IPS DF 6.9 (cell line): ENCODE measurements around the gene CALML4.

Source experiments
- DNase-seq: peaks from one replicate; pipeline ENCODE4 v3.0.0-alpha.2; 2013; ENCODE audit warnings: low read depth, low spot score
- H3K27ac ChIP-seq: one replicate; pipeline ENCODE4 v1.5.1; 2013; ENCODE audit warnings: low read length, control low read depth
- H3K27me3 ChIP-seq: 2 replicates; pipeline ENCODE4 v1.6.1; 2013; ENCODE audit warnings: mild to moderate bottlenecking, low read length; ENCODE audit not compliant: control insufficient read depth, insufficient read depth
- H3K36me3 ChIP-seq: 2 replicates; pipeline ENCODE4 v1.6.1; 2013; ENCODE audit warnings: low read length; ENCODE audit not compliant: control insufficient read depth, insufficient read depth
- H3K4me1 ChIP-seq: 2 replicates; pipeline ENCODE4 v1.6.1; 2013; ENCODE audit warnings: low read length; ENCODE audit not compliant: control insufficient read depth, insufficient read depth
- H3K4me3 ChIP-seq: 2 replicates; pipeline ENCODE4 v1.5.1; 2013; ENCODE audit warnings: mild to moderate bottlenecking, low read length
- H3K9me3 ChIP-seq: 2 replicates; pipeline ENCODE4 v1.6.1; 2013; ENCODE audit warnings: low read length, inconsistent platforms; ENCODE audit not compliant: control insufficient read depth, insufficient read depth
- WGBS: extraction: QIAGEN DNeasy Blood & Tissue Kit; methylation state at CpG from one replicate; pipeline ENCODE4 v1.1.7; 2013; ENCODE audit warnings: mixed read lengths, missing lambda C conversion rate; ENCODE audit not compliant: insufficient read length, insufficient coverage; 5-methylcytosine and 5-hydroxymethylcytosine counted together

Gene CALML4

GRCh38 chr15:68200016-68200861 lies 4.9 kb downstream of the CALML4 start:
- no CpG with 5 or more reads among the region's 16 CpGs for WGBS
- DNase-seq = no peak
- Histone ChIP-seq H3K27me3 (no peaks in the 10 kb centered on the region), H3K4me3 (no peak overlapping the region), H3K4me1 (peaks cover 7% of the 10 kb centered on the region; the same call in 1 of the 2 replicates), H3K27ac (no peak overlapping the region), H3K9me3 (no peaks in the 10 kb centered on the region), H3K36me3 (no peaks in the 10 kb centered on the region)

DNA sequence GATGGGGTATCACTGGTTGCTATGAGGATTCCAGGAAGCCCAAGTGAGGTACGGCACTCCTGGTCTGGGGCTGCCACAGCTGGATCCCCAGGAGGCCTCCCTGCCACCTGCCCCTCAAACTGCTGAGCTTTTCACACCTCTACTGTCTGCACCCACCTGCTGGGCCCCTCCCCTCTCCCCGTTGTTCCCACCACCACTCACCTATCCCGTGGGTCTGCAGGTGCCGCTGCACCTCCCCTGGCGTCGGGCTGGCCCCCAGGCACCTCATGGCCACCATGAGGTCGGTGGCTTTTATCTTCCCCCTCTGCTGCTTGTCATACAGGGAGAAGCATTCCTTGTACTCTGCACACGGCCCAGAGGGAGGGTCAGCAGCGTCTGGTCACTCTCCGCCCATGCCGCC lies 5.8 kb downstream of the CALML4 start:
- H3K36me3 ChIP-seq = no peaks in the 10 kb centered on the region
- H3K27me3 ChIP-seq = no peaks in the 10 kb centered on the region
- no peak for DNase-seq
- H3K27ac ChIP-seq = no peak overlapping the region
- peaks cover 5% of the 10 kb centered on the region; the same call in 1 of the 2 replicates for H3K4me1 ChIP-seq
- no peaks in the 10 kb centered on the region for H3K9me3 ChIP-seq
- WGBS = no CpG with 5 or more reads among the region's 11 CpGs
- no peak overlapping the region for H3K4me3 ChIP-seq

GRCh38 chr15:68197661-68198437 lies 7.3 kb downstream of the CALML4 start:
- Histone ChIP-seq H3K27ac (no peak overlapping the region), H3K36me3 (no peaks in the 10 kb centered on the region; the same call in 1 of the 2 replicates)

DNA sequence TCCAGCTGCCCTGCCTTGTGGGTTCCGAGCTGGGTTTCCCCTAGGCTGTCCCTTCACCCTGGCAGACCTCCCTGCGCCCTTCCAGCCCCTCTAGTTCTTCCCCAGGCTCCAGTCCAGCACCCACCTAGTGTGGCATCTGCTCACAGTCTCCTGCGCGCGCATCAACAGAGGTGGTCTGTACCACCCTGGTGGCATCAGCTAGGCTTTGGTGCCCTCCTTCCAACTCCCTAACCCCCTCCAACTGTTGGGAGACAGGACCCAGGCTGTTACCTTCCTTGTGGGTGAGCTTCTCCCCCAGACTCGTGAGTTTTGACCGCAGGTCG lies 8.0 kb downstream of the CALML4 start:
- no CpG with 5 or more reads among the region's 8 CpGs for WGBS
- no peak overlapping the region for H3K27ac ChIP-seq
- no peak overlapping the region for H3K4me3 ChIP-seq
- no peaks in the 10 kb centered on the region for H3K9me3 ChIP-seq
- no peaks in the 10 kb centered on the region for H3K27me3 ChIP-seq
- peaks cover 2% of the 10 kb centered on the region; the same call in 1 of the 2 replicates for H3K36me3 ChIP-seq
- no peak for DNase-seq
- H3K4me1 ChIP-seq = peaks cover 5% of the 10 kb centered on the region; the same call in 1 of the 2 replicates

More at GRCh38 chr15:68197661-68198437, 7.3 kb downstream of the CALML4 start:
- DNase-seq = no peak
- no CpG with 5 or more reads among the region's 11 CpGs for WGBS
- H3K4me3 ChIP-seq = no peak overlapping the region
- H3K9me3 ChIP-seq = no peaks in the 10 kb centered on the region
- no peaks in the 10 kb centered on the region for H3K27me3 ChIP-seq
- peaks cover 5% of the 10 kb centered on the region; the same call in 1 of the 2 replicates for H3K4me1 ChIP-seq

DNA sequence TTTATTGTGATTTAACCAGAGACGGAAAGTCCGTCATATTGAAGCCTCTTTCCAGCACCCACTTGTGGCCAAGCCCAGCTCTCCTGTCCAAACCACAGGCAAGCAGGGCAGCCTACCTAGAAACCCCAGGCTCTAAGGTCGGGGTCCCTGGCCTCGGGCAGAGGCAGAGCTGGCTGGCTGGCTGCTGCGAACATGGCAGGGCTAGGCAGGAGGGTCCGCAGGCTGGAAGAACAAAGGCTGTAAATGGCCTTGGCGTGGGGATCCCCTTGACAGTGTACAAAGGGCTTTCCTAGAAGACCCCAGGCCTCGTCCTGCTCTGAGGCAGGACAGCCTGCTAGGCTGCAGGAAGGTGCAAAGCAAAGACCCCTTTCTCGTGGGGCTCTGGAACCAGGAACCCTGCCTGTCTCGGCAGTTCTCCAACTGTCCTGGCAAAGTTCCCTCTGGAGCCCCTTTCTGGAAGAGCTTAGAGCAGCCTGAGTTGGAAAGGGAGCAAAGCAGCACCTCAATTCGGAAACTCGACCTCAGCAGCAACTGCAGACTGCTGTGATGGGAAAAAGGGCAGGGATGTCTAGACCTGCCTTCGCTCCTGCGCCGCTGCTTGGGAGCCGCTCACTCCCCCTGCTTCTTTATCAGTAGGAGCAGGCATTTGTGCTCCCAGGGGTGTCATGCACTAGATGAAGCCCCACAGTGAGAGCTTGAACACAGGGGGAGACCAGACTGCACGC lies 8.5 kb downstream of the CALML4 start:
- Histone ChIP-seq H3K36me3 (peaks cover 2% of the 10 kb centered on the region; the same call in 1 of the 2 replicates), H3K4me3 (no peak overlapping the region), H3K9me3 (no peaks in the 10 kb centered on the region), H3K27ac (no peak overlapping the region), H3K27me3 (no peaks in the 10 kb centered on the region), H3K4me1 (peaks cover 5% of the 10 kb centered on the region; the same call in 1 of the 2 replicates)
- DNase-seq = no peak
- WGBS = no CpG with 5 or more reads among the region's 17 CpGs

- peaks cover 2% of the 10 kb centered on the region; the same call in 1 of the 2 replicates for H3K36me3 ChIP-seq
- no CpG with 5 or more reads among the region's 8 CpGs for WGBS
Observed at GRCh38 chr15:68195336-68196112, 9.6 kb downstream of the CALML4 start.

GRCh38 chr15:68192804-68193486 lies 12.2 kb downstream of the CALML4 start:
- no peak overlapping the region for H3K27ac ChIP-seq
- no peak for DNase-seq
- H3K4me3 ChIP-seq = no peak overlapping the region
- H3K9me3 ChIP-seq = no peaks in the 10 kb centered on the region
- peaks cover 2% of the 10 kb centered on the region; the same call in 1 of the 2 replicates for H3K36me3 ChIP-seq
- no peaks in the 10 kb centered on the region for H3K27me3 ChIP-seq
- no peaks in the 10 kb centered on the region for H3K4me1 ChIP-seq
- WGBS = no CpG with 5 or more reads among the region's 5 CpGs

More at GRCh38 chr15:68195336-68196112, 9.6 kb downstream of the CALML4 start:
- no peak for DNase-seq
- Histone ChIP-seq H3K27ac (no peak overlapping the region), H3K27me3 (no peaks in the 10 kb centered on the region), H3K9me3 (no peaks in the 10 kb centered on the region), H3K4me1 (peaks cover 3% of the 10 kb centered on the region; the same call in 1 of the 2 replicates), H3K4me3 (no peak overlapping the region)

DNA sequence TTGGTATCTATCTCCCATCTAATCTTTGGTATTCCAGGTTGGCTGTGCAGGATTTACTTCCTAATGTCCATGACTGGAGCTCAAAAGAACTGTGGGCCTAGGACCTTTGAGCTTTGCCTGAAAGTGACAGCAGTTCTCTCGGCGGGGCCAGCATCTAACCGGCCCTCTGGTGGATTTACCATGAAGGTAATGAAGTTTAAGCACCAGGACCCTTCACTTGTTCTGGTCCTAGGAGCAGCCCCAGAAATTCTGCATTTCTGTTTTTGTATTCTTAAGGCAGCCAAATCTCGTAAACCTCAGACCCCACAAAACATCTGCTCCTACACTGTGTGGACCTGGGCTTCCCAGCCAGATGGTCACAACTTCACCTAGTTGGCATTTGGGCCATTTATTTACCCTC lies 13.0 kb downstream of the CALML4 start:
- Histone ChIP-seq H3K4me1 (no peaks in the 10 kb centered on the region), H3K27me3 (no peaks in the 10 kb centered on the region), H3K4me3 (no peak overlapping the region), H3K9me3 (no peaks in the 10 kb centered on the region), H3K36me3 (peaks cover 4% of the 10 kb centered on the region; the same call in 1 of the 2 replicates), H3K27ac (no peak overlapping the region)
- no CpG with 5 or more reads among the region's 4 CpGs for WGBS
- DNase-seq = no peak

DNA sequence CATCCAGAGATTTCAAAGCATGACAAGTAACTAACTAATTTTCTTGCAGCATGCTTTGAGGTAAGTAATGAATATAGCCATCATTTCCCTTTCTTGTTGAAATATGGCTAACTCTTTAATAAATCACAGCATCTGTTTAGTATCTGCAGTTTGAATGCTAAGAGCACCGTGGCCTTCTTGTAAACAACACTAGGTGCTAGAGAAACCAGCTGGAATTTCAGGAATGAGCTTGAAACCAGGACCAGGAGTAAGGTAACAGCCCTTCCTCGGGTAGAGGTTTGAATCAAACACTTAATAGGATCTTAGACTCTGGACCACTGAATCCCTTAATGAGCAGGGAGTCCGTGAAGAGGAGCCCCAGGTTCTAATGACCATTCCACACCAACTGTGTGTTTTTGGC lies 13.6 kb downstream of the CALML4 start:
- no CpG with 5 or more reads among the region's 3 CpGs for WGBS
- no peak for DNase-seq

More for the DNA sequence above, 13.6 kb downstream of the CALML4 start:
- H3K4me3 ChIP-seq = no peak overlapping the region
- H3K27me3 ChIP-seq = no peaks in the 10 kb centered on the region
- H3K4me1 ChIP-seq = no peaks in the 10 kb centered on the region
- peaks cover 4% of the 10 kb centered on the region; the same call in 1 of the 2 replicates for H3K36me3 ChIP-seq
- no peaks in the 10 kb centered on the region for H3K9me3 ChIP-seq
- no peak overlapping the region for H3K27ac ChIP-seq
